B cell (primary cell): Measurements from ENCODE around the gene TGFBR2. TPM values are rescaled to one million over a fixed set of nuclear protein-coding genes. Genes with fewer than 3 reads are reported as not detected.
A peak's percentile ranks its signal among the peaks of the same experiment; 100 is the strongest.

Experiments
- ATAC-seq: fragments of 200-7000 bp; cut with Tn5 transposase; one replicate; pipeline ENCODE4 v1.10.0; 2021; ENCODE audit warnings: low read depth, mild to moderate bottlenecking, moderate number of reproducible peaks, moderate library complexity
- CTCF ChIA-PET: fragments of 350-600 bp; sonication (Branson Sonifier 250); formaldehyde crosslinking; loops from one replicate; lab custom pipeline; 2021; ENCODE audit warnings: antibody characterized with exemption, inconsistent platforms; lab: Charles Lee
- POLR2A ChIA-PET: fragments of 350-600 bp; sonication (Branson Sonifier 250); formaldehyde crosslinking; loops from one replicate; lab custom pipeline; 2021; ENCODE audit warnings: antibody characterized with exemption; lab: Charles Lee
- DNase-seq: peaks from one replicate; pipeline ENCODE4 v3.0.0; 2013
- H2AFZ ChIP-seq: 2 replicates; pipeline ENCODE4 v1.6.1; 2012; ENCODE audit warnings: mild to moderate bottlenecking, low read depth, low read length; ENCODE audit not compliant: insufficient read depth, poor library complexity, severe bottlenecking
- H3K27ac ChIP-seq, 2 donors: 1 replicate in 1 of 2; 2 replicates in 1 of 2; pipeline ENCODE4 v1.5.1; 2012 to 2013; ENCODE audit warnings: low read length in 2 of 2, mild to moderate bottlenecking in 2 of 2, moderate library complexity in 1 of 2
- H3K27me3 ChIP-seq, 4 experiments: fragments of 200-600 bp in 1 of 4; sonication (generic) in 1 of 4; replicated peaks in 1 of 4; 1 replicate in 2 of 4; 2 replicates in 2 of 4; pipeline versions ENCODE4 v1.6.1 to v1.7.0; 2013 to 2016; ENCODE audit warnings: low read length in 3 of 4, mild to moderate bottlenecking in 2 of 4, mixed read lengths in 1 of 4, moderate library complexity in 1 of 4; ENCODE audit not compliant: insufficient read depth in 4 of 4, control insufficient read depth in 3 of 4; ENCODE audit errors: control extremely low read depth in 1 of 4
- H3K36me3 ChIP-seq, 2 experiments: replicated peaks in 1 of 2; 1 replicate in 1 of 2; 2 replicates in 1 of 2; pipeline versions ENCODE4 v1.6.1 to v1.7.1; 2013; ENCODE audit warnings: low read length in 1 of 2; ENCODE audit not compliant: insufficient read depth in 2 of 2, control insufficient read depth in 1 of 2; ENCODE audit errors: control extremely low read depth in 1 of 2, extremely low read depth in 1 of 2
- H3K4me1 ChIP-seq, 2 donors: fragments of 200-600 bp in 1 of 2; sonication (generic) in 1 of 2; 1 replicate in 1 of 2; 2 replicates in 1 of 2; pipeline versions ENCODE4 v1.5.1 to v1.6.1; 2013 to 2017; ENCODE audit warnings: low read length in 2 of 2; ENCODE audit not compliant: control insufficient read depth in 2 of 2, insufficient read depth in 2 of 2
- H3K4me2 ChIP-seq: replicated peaks from 2 replicates; pipeline ENCODE3; 2012; ENCODE audit warnings: mild to moderate bottlenecking, low read depth, low read length; ENCODE audit not compliant: poor library complexity, severe bottlenecking
- H3K4me3 ChIP-seq, 5 experiments: fragments of 200-600 bp in 1 of 5; sonication (generic) in 1 of 5; 1 replicate in 3 of 5; 2 replicates in 2 of 5; pipeline versions ENCODE4 v1.5.1 to v1.7.0; 2011 to 2016; ENCODE audit warnings: low read length in 4 of 5, mild to moderate bottlenecking in 4 of 5, low read depth in 2 of 5, control low read depth in 1 of 5, moderate library complexity in 1 of 5; ENCODE audit not compliant: insufficient read depth in 1 of 5; ENCODE audit errors: control extremely low read depth in 1 of 5, extremely low read depth in 1 of 5
- H3K79me2 ChIP-seq: fragments of 200-600 bp; sonication (generic); one replicate; pipeline ENCODE4 v1.6.0; 2016; ENCODE audit warnings: low read length; ENCODE audit not compliant: control insufficient read depth, insufficient read depth
- H3K9ac ChIP-seq: fragments of 200-600 bp; sonication (generic); 2 replicates; pipeline ENCODE4 v1.6.1; 2017; ENCODE audit warnings: mild to moderate bottlenecking, low read length, moderate library complexity
- H3K9me3 ChIP-seq, 3 donors: one replicate each; pipeline versions ENCODE4 v1.6.1 to v1.7.1; 2013; ENCODE audit warnings: low read length in 2 of 3; ENCODE audit not compliant: control insufficient read depth in 2 of 3, insufficient read depth in 1 of 3; ENCODE audit errors: control extremely low read depth in 1 of 3
- H4K20me1 ChIP-seq: 2 replicates; pipeline ENCODE4 v1.6.0; 2012; ENCODE audit warnings: mild to moderate bottlenecking, low read length; ENCODE audit not compliant: insufficient read depth, control insufficient read depth, poor library complexity, severe bottlenecking
- H3K27ac Mint-ChIP-seq: one replicate; pipeline ENCODE4 v1.8.0; 2021; ENCODE audit warnings: mixed read lengths
- H3K27me3 Mint-ChIP-seq: one replicate; pipeline ENCODE4 v1.8.0; 2021; ENCODE audit warnings: mixed read lengths
- H3K4me1 Mint-ChIP-seq: one replicate; pipeline ENCODE4 v1.8.0; 2021; ENCODE audit warnings: mixed read lengths
- H3K4me3 Mint-ChIP-seq: one replicate; pipeline ENCODE4 v1.8.0; 2021; ENCODE audit warnings: mixed read lengths
- H3K9me3 Mint-ChIP-seq: one replicate; pipeline ENCODE4 v1.8.0; 2022; ENCODE audit warnings: mixed read lengths; ENCODE audit not compliant: insufficient read depth
- CTCF ChIP-seq: fragments of 200-600 bp; IDR thresholded peaks from one replicate; pipeline ENCODE4 v1.8.0; 2022; ENCODE audit warnings: antibody characterized with exemption, mild to moderate bottlenecking
- EZH2 ChIP-seq: IDR thresholded peaks from 2 replicates; pipeline ENCODE4 v1.6.1; 2012; ENCODE audit warnings: borderline replicate concordance, low read depth, mild to moderate bottlenecking, moderate library complexity, low read length; ENCODE audit not compliant: insufficient read depth, poor library complexity, severe bottlenecking
- WGBS: methylation state at CpG from one replicate; pipeline ENCODE4 v1.1.5; 2013; ENCODE audit warnings: missing lambda C conversion rate; ENCODE audit not compliant: insufficient coverage; 5-methylcytosine and 5-hydroxymethylcytosine counted together
- intact Hi-C: fragments of 100-400 bp; cut with micrococcal nuclease; formaldehyde crosslinking; loops from one replicate; pipeline ENCODE4 v1.10.0; 2022
- polyA plus RNA-seq: library from polyadenylated mRNA; depleted of rRNA; stranded (reverse); fragments of >200 nt; gene quantifications from 2 replicates; pipeline ENCODE4 v1.2.3, GENCODE V29; 2012
- total RNA-seq, 2 donors: library from RNA; stranded (reverse); fragments of 120-200 nt in 1 of 2; gene quantifications; 1 replicate in 1 of 2; 2 replicates in 1 of 2; pipeline versions ENCODE4 v1.2.3 to v1.2.4, GENCODE V29; 2013 to 2022

TGFBR2 gene
- total and polyA plus RNA-seq, 2 donors (not counting 1 experiment from before 2014, with no cell fraction given), result 68.7 to 189 TPM

- H3K9ac ChIP-seq, result no peak overlapping the region
- WGBS, result 75% methylated on average over 4 of the region's 6 CpGs
- DNase-seq (no peak), ATAC-seq (no peak)
- H3K9me3 ChIP-seq, result no peaks in the 10 kb centered on the region
- no peaks in the 10 kb centered on the region for H3K27me3 ChIP-seq
- peaks cover 13 to 81% of the 10 kb centered on the region in 2 experiments for H3K36me3 ChIP-seq
- no peaks in the 10 kb centered on the region for H3K9me3 Mint-ChIP-seq
- no peak overlapping the region for H2AFZ ChIP-seq
- H3K27ac Mint-ChIP-seq, result peak overlapping the region; percentile 85
- peak overlapping the region in 1 of 2 donors; percentile 79 for H3K27ac ChIP-seq
- no peaks in the 10 kb centered on the region for H3K27me3 Mint-ChIP-seq
- H3K4me2 ChIP-seq, result peak overlapping the region; percentile 9
- peaks cover 78% of the 10 kb centered on the region for H3K79me2 ChIP-seq
- peaks cover 24% of the 10 kb centered on the region for H4K20me1 ChIP-seq
- TF ChIP-seq EZH2 (no peak), CTCF (no peak)
- intact Hi-C loops, result no loop called here
- peaks cover 23% of the 10 kb centered on the region in 2 donors for H3K4me1 ChIP-seq
- H3K4me1 Mint-ChIP-seq, result peaks cover 64% of the 10 kb centered on the region
- H3K4me3 ChIP-seq, result no peak overlapping the region
- H3K4me3 Mint-ChIP-seq, result peak overlapping the region; percentile 15
- ChIA-PET CTCF (interaction anchor here (1.4 to 2.0 kb wide), 2 partner anchors 12 to 362 kb away, joined by 6 to 7 read pairs; no protein-coding TSS in a partner anchor), POLR2A (interaction anchor here (0.6 to 0.7 kb wide), 2 partner anchors 69 to 405 kb away, joined by 7 to 8 read pairs; no protein-coding TSS in a partner anchor)
These were observed 75.3 kb downstream of the TGFBR2 start for GRCh38 chr3:30681649-30682211.

- Histone ChIP-seq H3K9me3 (no peaks in the 10 kb centered on the region), H3K9ac (no peak overlapping the region), H4K20me1 (peaks cover 23% of the 10 kb centered on the region), H3K4me2 (no peak overlapping the region), H3K4me1 (peaks cover 23% of the 10 kb centered on the region in 2 donors), H3K4me3 (no peak overlapping the region), H3K36me3 (peaks cover 11 to 81% of the 10 kb centered on the region in 2 experiments), H2AFZ (no peak overlapping the region), H3K79me2 (peaks cover 73% of the 10 kb centered on the region), H3K27ac (peak overlapping the region; percentile 17 to 79), H3K27me3 (no peaks in the 10 kb centered on the region)
- POLR2A ChIA-PET, result no interaction called here
- CTCF ChIA-PET, result interaction anchor here (1.4 to 2.0 kb wide), 2 partner anchors 11 to 363 kb away, joined by 6 to 7 read pairs; no protein-coding TSS in a partner anchor
- intact Hi-C loops, result no loop called here
- H3K27me3 Mint-ChIP-seq, result no peaks in the 10 kb centered on the region
- TF ChIP-seq CTCF (no peak), EZH2 (no peak)
- no CpG with 5 or more reads among the region's 1 CpG for WGBS
- no peak for DNase-seq
- no peaks in the 10 kb centered on the region for H3K9me3 Mint-ChIP-seq
- H3K4me3 Mint-ChIP-seq, result no peak overlapping the region
- peak overlapping the region; percentile 85 for H3K27ac Mint-ChIP-seq
- H3K4me1 Mint-ChIP-seq, result peaks cover 60% of the 10 kb centered on the region
- peak; percentile 45 for ATAC-seq
These were observed 76.2 kb downstream of the TGFBR2 start for GRCh38 chr3:30682434-30683155.
